AG09319 (cell line): ENCODE measurements around the gene CGB2.
"Not testable (repeated sequence)": the region's sequence is repeated elsewhere in the genome, so short reads cannot be mapped to it uniquely, and the experiment has no call there.

Experiments
- DNase-seq: peaks from one replicate; pipeline ENCODE4 v3.0.0-alpha.2; 2010; ENCODE audit warnings: low read depth; ENCODE audit errors: extremely low read depth
- CTCF ChIP-seq: IDR thresholded peaks from 2 replicates; pipeline ENCODE4 v1.5.1; 2011; ENCODE audit warnings: low read depth, mild to moderate bottlenecking, inconsistent platforms, low read length, moderate library complexity

CGB2 gene

GRCh38 chr19:49020342-49020741 lies 11.3 kb upstream of the CGB2 start:
- no peak for DNase-seq
- TF ChIP-seq CTCF: no peak

- no peak for DNase-seq
- no peak for TF ChIP-seq CTCF
These were observed 10.5 kb upstream of the CGB2 start for GRCh38 chr19:49020931-49021895.

- no peak for TF ChIP-seq CTCF
- DNase-seq: no peak
These were observed 9.6 kb upstream of the CGB2 start for GRCh38 chr19:49022116-49022515.

GRCh38 chr19:49024233-49024632 lies 7.5 kb upstream of the CGB2 start, which contains the start of gene CGB3:
CGB3 (minus strand) TSS chr19:49024333; CDS start chr19:49023971, 362 bp downstream.
- not testable (repeated sequence) for DNase-seq

GRCh38 chr19:49025088-49025487 lies 6.6 kb upstream of the CGB2 start:
- DNase-seq: not testable (repeated sequence)

- not testable (repeated sequence) for DNase-seq
These were observed 6.1 kb upstream of the CGB2 start for GRCh38 chr19:49025599-49025998.

GRCh38 chr19:49028686-49029085 lies 3.0 kb upstream of the CGB2 start:
- DNase-seq: not testable (repeated sequence)

- DNase-seq: not testable (repeated sequence)
These were observed 1.9 kb upstream of the CGB2 start for GRCh38 chr19:49029749-49030148.

GRCh38 chr19:49030323-49030722 lies 1.4 kb upstream of the CGB2 start:
- DNase-seq: not testable (repeated sequence)

- not testable (repeated sequence) for DNase-seq
These were observed 5.1 kb downstream of the CGB2 start, which contains the start of gene CGB1 for GRCh38 chr19:49036815-49037214. CGB1 (minus strand) TSS chr19:49036895; CDS start chr19:49036711, 184 bp downstream.

- DNase-seq: not testable (repeated sequence)
These were observed 6.4 kb downstream of the CGB2 start for GRCh38 chr19:49038111-49038510.

GRCh38 chr19:49038557-49039276 lies 7.0 kb downstream of the CGB2 start:
- not testable (repeated sequence) for DNase-seq

GRCh38 chr19:49039736-49040135 lies 8.0 kb downstream of the CGB2 start:
- not testable (repeated sequence) for DNase-seq
